Measurements from ENCODE around the gene BEX5.
"Not testable (repeated sequence)": the region's sequence is repeated elsewhere in the genome, so short reads cannot be mapped to it uniquely, and the experiment has no call there.

BEX5 gene

GRCh38 chrX:102155806-102156179 is at the start of gene BEX5:
BEX5 (minus strand) TSS chrX:102155977; CDS start chrX:102154265, 1,712 bp downstream.
- DNase-seq (ENCODE audit: low read depth), result no peak

- no peak for DNase-seq (ENCODE audit: low read depth)
Measured at GRCh38 chrX:102185967-102186720, 30.4 kb upstream of the BEX5 start.

GRCh38 chrX:102154900-102155805 is 624 bp downstream of the BEX5 start:
- no peak for DNase-seq (ENCODE audit: low read depth)

- no peak for DNase-seq (ENCODE audit: low read depth)
Measured at GRCh38 chrX:102154218-102154860, 1.4 kb downstream of the BEX5 start.

- DNase-seq (ENCODE audit: low read depth), result not testable (repeated sequence)
Measured at GRCh38 chrX:102142274-102142673, 13.5 kb downstream of the BEX5 start, which contains the start of gene TCEAL6. TCEAL6 (minus strand) TSS chrX:102142481.

GRCh38 chrX:102141631-102142030 is 14.1 kb downstream of the BEX5 start:
- DNase-seq (ENCODE audit: low read depth), result not testable (repeated sequence)

- DNase-seq (ENCODE audit: low read depth), result not testable (repeated sequence)
Measured at GRCh38 chrX:102140876-102141275, 14.9 kb downstream of the BEX5 start.

- no peak for DNase-seq (ENCODE audit: low read depth)
Measured at GRCh38 chrX:102138064-102138463, 17.7 kb downstream of the BEX5 start.

GRCh38 chrX:102129473-102129872 is 26.3 kb downstream of the BEX5 start:
- no peak for DNase-seq (ENCODE audit: low read depth)

GRCh38 chrX:102126863-102127262 is 28.9 kb downstream of the BEX5 start:
- DNase-seq (ENCODE audit: low read depth), result no peak

- not testable (repeated sequence) for DNase-seq (ENCODE audit: low read depth)
Measured at GRCh38 chrX:102126080-102126818, 29.5 kb downstream of the BEX5 start.

- not testable (repeated sequence) for DNase-seq (ENCODE audit: low read depth)
Measured at GRCh38 chrX:102125436-102125835, 30.3 kb downstream of the BEX5 start, which contains the start of gene TCEAL2. TCEAL2 (plus strand) TSS chrX:102125679; CDS start chrX:102126831, 1,152 bp downstream.

GRCh38 chrX:102125014-102125413 is 30.8 kb downstream of the BEX5 start:
- DNase-seq (ENCODE audit: low read depth), result not testable (repeated sequence)

GRCh38 chrX:102115748-102116147 is 40.0 kb downstream of the BEX5 start:
- no peak for DNase-seq (ENCODE audit: low read depth)

GRCh38 chrX:102113367-102113766 is 42.4 kb downstream of the BEX5 start:
- DNase-seq (ENCODE audit: low read depth), result no peak

All from fibroblast of the conjunctiva (primary cell).